ENCODE data around the gene PDIK1L. TPM values are rescaled to one million over a fixed set of nuclear protein-coding genes. Genes with fewer than 3 reads are reported as not detected.

Gene PDIK1L
- total and polyA plus RNA-seq, 9 of the 15 experiments (the other 6 are each of a cell fraction or from before 2014, with no cell fraction given): 12.8 to 30.2 (median 21.5) TPM

- TF ChIP-seq VEZF1 (CRISPR knock-in tag; IDR thresholded peaks at IDR 0.05): no peak
- no peak for TF ChIP-seq SMAD1 (IDR thresholded peaks at IDR 0.05; ENCODE audit: low read depth, low read length, partially characterized antibody)
- TF ChIP-seq, protein P1, sequence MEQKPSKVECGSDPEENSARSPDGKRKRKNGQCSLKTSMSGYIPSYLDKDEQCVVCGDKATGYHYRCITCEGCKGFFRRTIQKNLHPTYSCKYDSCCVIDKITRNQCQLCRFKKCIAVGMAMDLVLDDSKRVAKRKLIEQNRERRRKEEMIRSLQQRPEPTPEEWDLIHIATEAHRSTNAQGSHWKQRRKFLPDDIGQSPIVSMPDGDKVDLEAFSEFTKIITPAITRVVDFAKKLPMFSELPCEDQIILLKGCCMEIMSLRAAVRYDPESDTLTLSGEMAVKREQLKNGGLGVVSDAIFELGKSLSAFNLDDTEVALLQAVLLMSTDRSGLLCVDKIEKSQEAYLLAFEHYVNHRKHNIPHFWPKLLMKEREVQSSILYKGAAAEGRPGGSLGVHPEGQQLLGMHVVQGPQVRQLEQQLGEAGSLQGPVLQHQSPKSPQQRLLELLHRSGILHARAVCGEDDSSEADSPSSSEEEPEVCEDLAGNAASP (IDR thresholded peaks at IDR 0.05): no peak
- TF ChIP-seq KLF10 (CRISPR knock-in tag; IDR thresholded peaks at IDR 0.05): no peak
- TF ChIP-seq ZNF239 (CRISPR knock-in tag; IDR thresholded peaks at IDR 0.05): no peak
- TF ChIP-seq ZNF23 (CRISPR knock-in tag; IDR thresholded peaks at IDR 0.05): no peak
Observed at GRCh38 chr1:26142159-26142558, 30.5 kb downstream of the PDIK1L start (continued).
